Myocyte (in vitro differentiated cells): ENCODE results near the gene DEFB126. TPM values are rescaled to one million over a fixed set of nuclear protein-coding genes. Genes with fewer than 3 reads are reported as not detected.
"Not testable (repeated sequence)": the region's sequence is repeated elsewhere in the genome, so short reads cannot be mapped to it uniquely, and the experiment has no call there.

Experiments used
- DNase-seq: peaks from one replicate; pipeline ENCODE4 v3.0.0-alpha.2; 2012; ENCODE audit warnings: low read depth
- polyA plus RNA-seq: library from polyadenylated mRNA; unstranded; fragments of >200 nt; gene quantifications from one replicate; pipeline ENCODE4 v1.2.1, GENCODE V29; 2012; ENCODE audit warnings: missing spikeins
- total RNA-seq: library from RNA; depleted of rRNA; stranded (reverse); fragments of >200 nt; gene quantifications from 2 replicates; pipeline ENCODE4 v1.2.3, GENCODE V29; 2014

The DEFB126 gene, protein sequence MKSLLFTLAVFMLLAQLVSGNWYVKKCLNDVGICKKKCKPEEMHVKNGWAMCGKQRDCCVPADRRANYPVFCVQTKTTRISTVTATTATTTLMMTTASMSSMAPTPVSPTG
- not detected in 2 replicates for total RNA-seq
- polyA plus RNA-seq: not detected

DNA sequence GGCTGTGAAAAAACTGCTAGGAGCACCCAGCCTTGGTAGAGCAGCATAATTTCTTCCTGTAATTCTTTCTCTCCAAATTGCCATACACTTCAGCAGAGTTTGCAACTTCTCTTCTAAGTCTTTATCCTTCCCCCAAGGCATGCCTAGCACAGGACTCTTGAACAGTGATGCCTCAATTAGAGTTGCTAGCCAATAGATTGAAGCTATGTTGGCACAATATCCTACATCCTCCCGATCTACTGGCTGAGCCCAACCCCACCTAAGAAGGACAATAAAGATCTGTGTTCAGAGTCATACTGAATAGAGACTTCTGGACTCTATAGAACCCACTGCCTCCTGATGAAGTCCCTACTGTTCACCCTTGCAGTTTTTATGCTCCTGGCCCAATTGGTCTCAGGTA lies at the start of gene DEFB126:
Gene DEFB126 (plus strand): TSS at position 301 of the 400 bp plus-strand sequence. CDS start 39 bp downstream, at position 340.
- DNase-seq: no peak

DNA sequence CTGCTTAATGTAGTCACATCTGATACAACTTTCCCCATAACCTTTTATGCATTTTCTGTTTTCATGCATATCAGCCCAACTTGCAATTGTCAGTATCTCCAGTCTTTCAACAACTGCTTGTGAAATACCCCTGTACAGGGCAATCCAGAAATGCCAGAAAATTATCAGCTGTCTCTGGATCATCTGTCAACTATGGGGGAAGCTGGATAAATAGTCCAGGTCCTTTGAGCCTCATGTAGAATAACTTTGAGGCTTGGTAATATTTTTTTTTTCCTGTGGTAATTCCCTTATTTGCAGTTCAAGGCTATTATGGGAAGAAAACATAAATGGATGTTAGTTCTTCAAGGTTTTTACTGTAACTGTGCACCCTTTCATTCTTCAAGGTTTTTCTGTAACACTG lies 48.7 kb upstream of the DEFB126 start:
- DNase-seq: no peak

- no peak for DNase-seq
These were observed 47.2 kb upstream of the DEFB126 start for GRCh38 chr20:95215-95614.

DNA sequence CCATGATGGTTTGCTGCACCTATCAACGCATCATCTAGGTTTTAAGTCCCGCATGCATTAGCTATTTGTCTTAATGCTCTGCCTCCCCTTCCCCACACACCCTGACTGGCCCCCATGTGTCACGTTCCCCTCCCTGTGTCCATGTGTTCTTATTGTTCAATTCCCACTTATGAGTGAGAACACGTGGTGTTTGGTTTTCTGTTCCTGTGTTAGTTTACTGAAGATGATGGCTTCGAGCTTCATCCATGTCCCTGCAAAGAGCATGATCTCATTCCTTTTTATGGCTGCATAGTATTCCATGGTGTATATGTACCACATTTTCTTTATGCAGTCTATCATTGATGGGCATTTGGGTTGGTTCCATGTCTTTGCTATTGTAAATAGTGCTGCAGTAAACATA lies 44.7 kb upstream of the DEFB126 start:
- not testable (repeated sequence) for DNase-seq

DNA sequence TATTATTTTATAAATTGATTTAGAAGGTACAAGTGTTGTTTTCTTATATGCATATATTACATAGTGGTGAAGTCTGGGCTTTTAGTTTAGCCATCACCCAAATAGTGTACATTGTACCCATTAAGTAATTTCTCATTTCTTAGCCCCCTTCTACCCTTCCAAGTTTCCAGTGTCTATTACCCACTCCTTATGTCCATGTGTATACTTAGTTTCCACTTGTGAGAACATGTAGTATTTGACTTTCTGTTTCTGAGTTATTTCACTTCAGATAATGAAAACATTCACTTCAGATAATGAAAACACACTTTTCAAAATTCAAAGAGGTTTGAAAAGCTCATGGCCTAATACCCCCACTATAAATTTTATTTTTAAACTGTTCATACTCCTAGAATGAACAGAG lies 40.4 kb upstream of the DEFB126 start:
- DNase-seq: no peak

- no peak for DNase-seq
These were observed 38.9 kb upstream of the DEFB126 start for GRCh38 chr20:103456-103855.

GRCh38 chr20:112396-112795 lies 30.0 kb upstream of the DEFB126 start:
- no peak for DNase-seq

- DNase-seq: no peak
These were observed 24.9 kb upstream of the DEFB126 start for GRCh38 chr20:117518-117917.

DNA sequence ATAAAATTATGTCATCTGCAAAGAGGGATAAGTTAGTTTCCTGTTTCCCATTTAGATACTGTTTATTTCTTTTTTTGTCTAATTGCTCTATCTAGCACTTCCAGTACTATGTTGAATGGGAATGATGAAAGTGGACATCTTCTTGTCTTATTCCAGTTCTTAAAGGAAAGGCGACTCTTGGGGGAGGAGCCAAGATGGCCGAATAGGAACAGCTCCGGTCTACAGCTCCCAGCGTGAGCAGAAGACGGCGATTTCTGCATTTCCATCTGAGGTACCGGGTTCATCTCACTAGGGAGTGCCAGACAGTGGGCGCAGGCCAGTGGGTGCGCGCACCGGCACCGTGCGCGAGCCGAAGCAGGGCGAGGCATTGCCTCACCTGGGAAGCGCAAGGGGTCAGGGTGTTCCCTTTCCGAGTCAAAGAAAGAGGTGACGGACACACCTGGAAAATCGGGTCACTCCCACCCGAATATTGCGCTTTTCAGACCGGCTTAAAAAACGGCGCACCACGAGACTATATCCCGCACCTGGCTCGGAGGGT lies 12.5 kb upstream of the DEFB126 start:
- DNase-seq: not testable (repeated sequence)

- peak; percentile 38 for DNase-seq
These were observed 4.5 kb upstream of the DEFB126 start for GRCh38 chr20:137668-138490.

DNA sequence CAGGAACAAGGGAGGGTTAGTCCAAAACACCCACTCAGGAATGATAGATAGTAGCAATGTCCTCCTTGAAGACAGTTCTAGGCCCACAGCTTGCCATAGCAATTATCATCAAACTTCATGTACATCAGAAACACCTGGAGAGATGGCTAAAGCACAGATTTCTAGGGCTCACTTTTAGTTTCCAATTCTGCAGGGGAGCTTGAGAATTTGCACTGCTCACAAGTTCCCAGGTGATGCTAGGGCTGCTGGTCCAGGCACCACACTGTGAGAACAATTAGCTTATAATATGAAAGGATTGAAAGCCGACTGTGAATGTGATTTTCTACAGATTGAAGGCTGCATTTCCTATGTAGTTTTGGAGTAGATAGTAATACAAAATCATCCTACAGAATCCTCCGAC lies 3.5 kb downstream of the DEFB126 start:
- DNase-seq: no peak

- DNase-seq: no peak
These were observed 9.7 kb downstream of the DEFB126 start for GRCh38 chr20:152131-152530.

DNA sequence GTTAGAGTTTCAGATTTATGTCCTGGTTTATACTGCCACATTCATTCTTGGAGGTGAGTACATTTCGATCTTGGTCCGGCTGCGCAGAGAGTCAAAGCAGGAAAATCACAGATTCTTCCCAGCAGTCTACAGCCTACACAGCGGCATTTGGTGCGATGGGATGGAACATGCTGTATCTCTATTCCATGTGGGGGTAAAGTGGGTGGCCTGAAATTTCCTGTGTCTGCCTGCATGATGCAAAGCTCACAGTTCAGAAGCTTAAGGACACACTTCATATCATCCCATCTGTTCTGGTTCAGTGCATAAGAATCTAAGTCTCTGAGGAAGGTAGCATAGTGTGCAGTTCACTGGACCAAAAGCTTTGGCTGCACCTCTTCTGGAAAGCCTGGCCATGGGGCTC lies 14.8 kb downstream of the DEFB126 start, which contains the start of gene DEFB127:
Gene DEFB127 (plus strand): TSS at position 301 of the 400 bp plus-strand sequence. CDS start 91 bp downstream, at position 392.
- DNase-seq: no peak

GRCh38 chr20:164618-165017 lies 22.2 kb downstream of the DEFB126 start:
- DNase-seq: no peak

- DNase-seq: no peak
These were observed 26.5 kb downstream of the DEFB126 start for GRCh38 chr20:168876-169275.

- DNase-seq: no peak
These were observed 41.9 kb downstream of the DEFB126 start for GRCh38 chr20:184288-184687.

DNA sequence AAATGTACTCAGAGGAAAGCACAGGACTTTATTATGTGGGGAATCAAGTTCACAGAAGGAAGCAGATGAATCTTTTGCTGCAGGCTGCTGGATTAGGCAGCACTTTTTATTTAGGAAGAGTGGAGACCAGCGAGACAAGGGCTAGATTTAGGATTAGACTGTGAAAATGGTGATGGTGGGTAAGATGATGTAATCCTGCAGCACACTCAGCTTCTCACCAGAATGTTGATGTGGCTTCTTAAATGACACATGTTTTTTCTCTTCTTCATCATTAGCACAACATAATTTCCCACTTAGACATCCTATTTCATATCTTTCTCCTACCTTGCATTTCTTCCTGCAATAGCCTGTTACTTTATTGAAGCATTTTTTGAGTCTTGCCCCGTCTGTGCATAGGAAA lies 45.3 kb downstream of the DEFB126 start:
- no peak for DNase-seq

DNA sequence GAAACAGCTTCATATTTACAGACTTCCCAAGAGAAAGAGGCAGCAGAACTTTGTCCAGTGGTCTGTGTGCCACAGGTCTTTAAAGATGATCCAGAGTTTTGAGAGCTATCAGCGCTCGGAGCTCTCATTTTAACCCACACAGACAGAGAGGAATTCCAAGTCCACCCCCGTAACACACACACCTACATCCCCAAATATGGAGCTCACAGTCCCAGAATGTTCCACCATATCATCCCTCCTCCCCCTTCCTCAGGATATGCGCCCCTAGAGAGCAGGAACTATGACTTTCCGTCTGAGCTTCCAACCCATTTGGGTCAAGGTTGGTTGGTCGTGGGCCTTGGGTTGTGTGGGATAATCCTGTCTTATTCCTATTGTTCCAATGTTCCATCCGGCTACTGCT lies 47.2 kb downstream of the DEFB126 start, which contains the start of gene DEFB128:
Gene DEFB128 (minus strand): TSS at position 101 of the 400 bp plus-strand sequence. CDS start 88 bp downstream, at position 13.
- no peak for DNase-seq
